Chondrocyte (in vitro differentiated cells): ENCODE measurements around the gene DTNBP1. TPM values are rescaled to one million over a fixed set of nuclear protein-coding genes. Genes with fewer than 3 reads are reported as not detected.

Source experiments
- DNase-seq: peaks from one replicate; pipeline ENCODE4 v3.0.0; 2021; ENCODE audit warnings: mixed read lengths, low spot score
- H3K27ac Mint-ChIP-seq: one replicate; pipeline ENCODE4 v1.8.0; 2021; ENCODE audit warnings: mild to moderate bottlenecking, moderate library complexity, mixed read lengths; ENCODE audit not compliant: unreplicated experiment
- H3K27me3 Mint-ChIP-seq: 2 replicates; pipeline ENCODE4 v1.8.0; 2021; ENCODE audit warnings: low read depth, mixed read lengths
- H3K36me3 Mint-ChIP-seq: 2 replicates; pipeline ENCODE4 v1.8.0; 2021; ENCODE audit warnings: low read depth, mixed read lengths
- H3K4me1 Mint-ChIP-seq: 2 replicates; pipeline ENCODE4 v1.8.0; 2021; ENCODE audit warnings: low read depth, mild to moderate bottlenecking, mixed read lengths
- H3K4me3 Mint-ChIP-seq: one replicate; pipeline ENCODE4 v1.8.0; 2021; ENCODE audit warnings: mild to moderate bottlenecking, moderate library complexity, mixed read lengths; ENCODE audit not compliant: unreplicated experiment
- H3K9me3 Mint-ChIP-seq: 2 replicates; pipeline ENCODE4 v1.8.0; 2021; ENCODE audit warnings: low read depth, mixed read lengths
- CTCF ChIP-seq: fragments of 200-600 bp; sonication (generic); IDR thresholded peaks from 2 replicates; pipeline ENCODE4 v1.5.0; 2021; ENCODE audit warnings: antibody characterized with exemption, mild to moderate bottlenecking, moderate library complexity
- total RNA-seq: library from RNA; stranded (reverse); gene quantifications from 3 replicates; pipeline ENCODE4 v1.2.1, GENCODE V29; 2021

The DTNBP1 gene
- total RNA-seq, 1 donor from 2014 or later, result 18.0 TPM

GRCh38 chr6:15533379-15534026 is 129.3 kb downstream of the DTNBP1 start:
- Mint-ChIP-seq H3K27me3 (no peaks in the 10 kb centered on the region), H3K4me3 (no peak overlapping the region), H3K36me3 (peaks cover 15% of the 10 kb centered on the region), H3K9me3 (no peaks in the 10 kb centered on the region), H3K27ac (no peak overlapping the region), H3K4me1 (peaks cover 7% of the 10 kb centered on the region)
- no peak for DNase-seq
- TF ChIP-seq CTCF, result no peak

GRCh38 chr6:15531973-15532372 is 130.9 kb downstream of the DTNBP1 start:
- no peaks in the 10 kb centered on the region for H3K27me3 Mint-ChIP-seq
- no peak for TF ChIP-seq CTCF
- no peak overlapping the region for H3K4me3 Mint-ChIP-seq
- H3K4me1 Mint-ChIP-seq, result peaks cover 7% of the 10 kb centered on the region
- no peak for DNase-seq
- H3K9me3 Mint-ChIP-seq, result peaks cover 8% of the 10 kb centered on the region
- H3K36me3 Mint-ChIP-seq, result peaks cover 21% of the 10 kb centered on the region
- H3K27ac Mint-ChIP-seq, result no peak overlapping the region

- no peak for DNase-seq
- no peaks in the 10 kb centered on the region for H3K27me3 Mint-ChIP-seq
- no peak overlapping the region for H3K4me3 Mint-ChIP-seq
- no peak for TF ChIP-seq CTCF
- peaks cover 8% of the 10 kb centered on the region for H3K9me3 Mint-ChIP-seq
- H3K27ac Mint-ChIP-seq, result no peak overlapping the region
- no peaks in the 10 kb centered on the region for H3K4me1 Mint-ChIP-seq
- peaks cover 27% of the 10 kb centered on the region for H3K36me3 Mint-ChIP-seq
These were observed 132.4 kb downstream of the DTNBP1 start for GRCh38 chr6:15530411-15530810.

GRCh38 chr6:15528870-15529269 is 134.0 kb downstream of the DTNBP1 start:
- H3K4me3 Mint-ChIP-seq, result no peak overlapping the region
- peaks cover 34% of the 10 kb centered on the region for H3K36me3 Mint-ChIP-seq
- peaks cover 8% of the 10 kb centered on the region for H3K9me3 Mint-ChIP-seq
- no peaks in the 10 kb centered on the region for H3K27me3 Mint-ChIP-seq
- no peak for DNase-seq
- H3K4me1 Mint-ChIP-seq, result no peaks in the 10 kb centered on the region
- no peak for TF ChIP-seq CTCF
- no peak overlapping the region for H3K27ac Mint-ChIP-seq

- Mint-ChIP-seq H3K36me3 (peaks cover 37% of the 10 kb centered on the region), H3K4me3 (no peak overlapping the region), H3K27me3 (no peaks in the 10 kb centered on the region), H3K4me1 (no peaks in the 10 kb centered on the region), H3K27ac (no peak overlapping the region), H3K9me3 (peaks cover 8% of the 10 kb centered on the region)
- no peak for TF ChIP-seq CTCF
- no peak for DNase-seq
These were observed 134.8 kb downstream of the DTNBP1 start for GRCh38 chr6:15527838-15528617.
